Upper lobe of left lung (tissue), 4 donors: ENCODE measurements around the gene PDIA6.

Experiments used
- POLR2AphosphoS5 ChIP-seq, 2 donors: sonication (generic); formaldehyde crosslinking; IDR thresholded peaks; one replicate each; pipeline ENCODE4 v1.5.1; 2017; ENCODE audit warnings: antibody characterized with exemption in 2 of 2
- TF ChIP-seq, protein P1 (sequence below), 6 experiments: fragments of 450-650 bp in 4 of 6; fragments of 200-600 bp in 2 of 6; sonication (generic) in 2 of 6; IDR thresholded peaks; one replicate each; pipeline ENCODE4 v1.5.1; 2016 to 2019; ENCODE audit warnings: antibody characterized with exemption in 6 of 6

- TF ChIP-seq, protein P1, sequence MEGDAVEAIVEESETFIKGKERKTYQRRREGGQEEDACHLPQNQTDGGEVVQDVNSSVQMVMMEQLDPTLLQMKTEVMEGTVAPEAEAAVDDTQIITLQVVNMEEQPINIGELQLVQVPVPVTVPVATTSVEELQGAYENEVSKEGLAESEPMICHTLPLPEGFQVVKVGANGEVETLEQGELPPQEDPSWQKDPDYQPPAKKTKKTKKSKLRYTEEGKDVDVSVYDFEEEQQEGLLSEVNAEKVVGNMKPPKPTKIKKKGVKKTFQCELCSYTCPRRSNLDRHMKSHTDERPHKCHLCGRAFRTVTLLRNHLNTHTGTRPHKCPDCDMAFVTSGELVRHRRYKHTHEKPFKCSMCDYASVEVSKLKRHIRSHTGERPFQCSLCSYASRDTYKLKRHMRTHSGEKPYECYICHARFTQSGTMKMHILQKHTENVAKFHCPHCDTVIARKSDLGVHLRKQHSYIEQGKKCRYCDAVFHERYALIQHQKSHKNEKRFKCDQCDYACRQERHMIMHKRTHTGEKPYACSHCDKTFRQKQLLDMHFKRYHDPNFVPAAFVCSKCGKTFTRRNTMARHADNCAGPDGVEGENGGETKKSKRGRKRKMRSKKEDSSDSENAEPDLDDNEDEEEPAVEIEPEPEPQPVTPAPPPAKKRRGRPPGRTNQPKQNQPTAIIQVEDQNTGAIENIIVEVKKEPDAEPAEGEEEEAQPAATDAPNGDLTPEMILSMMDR (IDR thresholded peaks at IDR 0.05), result no peak
- TF ChIP-seq POLR2AphosphoS5 (IDR thresholded peaks at IDR 0.05), result no peak
Observed at GRCh38 chr2:10740226-10740625, 72.4 kb downstream of the PDIA6 start.
